Breast epithelium (tissue), 4 donors: ENCODE measurements around the gene MAPK8. TPM values are rescaled to one million over a fixed set of nuclear protein-coding genes. Genes with fewer than 3 reads are reported as not detected.

Source experiments
- DNase-seq, 2 donors: peaks; one replicate each; pipeline ENCODE4 v3.0.0-alpha.2; 2019; ENCODE audit warnings: low spot score in 2 of 2
- H3K27ac ChIP-seq, 2 donors: fragments of 200-600 bp; sonication (generic) in 1 of 2; one replicate each; pipeline ENCODE4 v1.5.1; 2016 to 2019; ENCODE audit warnings: mild to moderate bottlenecking in 1 of 2
- H3K27me3 ChIP-seq, 2 donors: fragments of 200-600 bp; sonication (generic) in 1 of 2; one replicate each; pipeline versions ENCODE4 v1.5.1 to v1.6.0; 2017 to 2019; ENCODE audit warnings: control low read depth in 1 of 2, mild to moderate bottlenecking in 1 of 2
- H3K36me3 ChIP-seq: fragments of 200-600 bp; one replicate; pipeline ENCODE4 v1.5.1; 2019
- H3K4me1 ChIP-seq, 2 donors: fragments of 200-600 bp; sonication (generic); one replicate each; pipeline ENCODE4 v1.5.1; 2016 to 2019; ENCODE audit warnings: control low read depth in 1 of 2
- H3K4me3 ChIP-seq, 3 donors: fragments of 200-600 bp; sonication (generic); 1 replicate in 2 of 3; 2 replicates in 1 of 3; pipeline ENCODE4 v1.5.1; 2016 to 2019; ENCODE audit warnings: mild to moderate bottlenecking in 3 of 3, moderate library complexity in 2 of 3
- H3K9me3 ChIP-seq, 2 donors: fragments of 200-600 bp; sonication (generic) in 1 of 2; one replicate each; pipeline ENCODE4 v1.5.1; 2016 to 2019; ENCODE audit warnings: control low read depth in 1 of 2
- CTCF ChIP-seq, 3 donors: fragments of 450-650 bp; IDR thresholded peaks; one replicate each; pipeline ENCODE4 v1.5.1; 2016 to 2017; ENCODE audit warnings: antibody characterized with exemption in 3 of 3, mild to moderate bottlenecking in 3 of 3, moderate library complexity in 3 of 3
- POLR2A ChIP-seq: fragments of 450-650 bp; IDR thresholded peaks from one replicate; pipeline ENCODE4 v1.6.1; 2016; ENCODE audit warnings: antibody characterized with exemption, mild to moderate bottlenecking, moderate library complexity
- POLR2AphosphoS5 ChIP-seq, 3 donors: sonication (generic); formaldehyde crosslinking; IDR thresholded peaks; one replicate each; pipeline ENCODE4 v1.6.1; 2017; ENCODE audit warnings: antibody characterized with exemption in 3 of 3
- intact Hi-C: fragments of 100-400 bp; cut with DNase I; formaldehyde crosslinking; loops from one replicate; pipeline ENCODE4 v1.15.1; 2023; ENCODE audit warnings: low total_unique reads
- total RNA-seq, 3 donors: library from RNA; depleted of rRNA; stranded (reverse); fragments of >200 nt; gene quantifications; one replicate each; pipeline ENCODE4 v1.1.0, GENCODE V29; 2016

The MAPK8 gene
- total RNA-seq, 3 donors from 2014 or later: 52.5 to 108 (median 74.1) TPM

- intact Hi-C loops: no loop called here
- DNase-seq: no peak
- H3K36me3 ChIP-seq: no peaks in the 10 kb centered on the region
- TF ChIP-seq CTCF (IDR thresholded peaks at IDR 0.05) (no peak), POLR2AphosphoS5 (IDR thresholded peaks at IDR 0.05) (no peak), POLR2A (no peak)
- no peak overlapping the region for H3K4me3 ChIP-seq
- H3K9me3 ChIP-seq: peaks cover 0 to 8% of the 10 kb centered on the region in 2 donors
- no peaks in the 10 kb centered on the region for H3K27me3 ChIP-seq
- no peaks in the 10 kb centered on the region for H3K4me1 ChIP-seq
- no peak overlapping the region for H3K27ac ChIP-seq
These were observed 27.4 kb downstream of the MAPK8 start for GRCh38 chr10:48333856-48334255.

- Histone ChIP-seq H3K4me3 (no peak overlapping the region), H3K9me3 (peaks cover 0 to 8% of the 10 kb centered on the region in 2 donors), H3K4me1 (no peaks in the 10 kb centered on the region), H3K36me3 (no peaks in the 10 kb centered on the region), H3K27me3 (no peaks in the 10 kb centered on the region), H3K27ac (no peak overlapping the region)
- intact Hi-C loops: no loop called here
- TF ChIP-seq POLR2AphosphoS5 (IDR thresholded peaks at IDR 0.05): no peak
- TF ChIP-seq POLR2A: no peak
- no peak for DNase-seq
These were observed 29.3 kb downstream of the MAPK8 start for GRCh38 chr10:48335788-48336187.

- no peak for DNase-seq
- H3K36me3 ChIP-seq: no peaks in the 10 kb centered on the region
- TF ChIP-seq CTCF (IDR thresholded peaks at IDR 0.05): no peak
- TF ChIP-seq POLR2AphosphoS5 (IDR thresholded peaks at IDR 0.05): no peak
- TF ChIP-seq POLR2A: no peak
- peaks cover 0 to 5% of the 10 kb centered on the region in 2 donors for H3K9me3 ChIP-seq
- no peak overlapping the region for H3K4me3 ChIP-seq
- no peaks in the 10 kb centered on the region for H3K27me3 ChIP-seq
- no peak overlapping the region for H3K27ac ChIP-seq
- intact Hi-C loops: no loop called here
- H3K4me1 ChIP-seq: no peaks in the 10 kb centered on the region
These were observed 30.6 kb downstream of the MAPK8 start for GRCh38 chr10:48336978-48337599.

GRCh38 chr10:48340734-48341133 is 34.3 kb downstream of the MAPK8 start:
- Histone ChIP-seq H3K36me3 (no peaks in the 10 kb centered on the region), H3K4me1 (no peaks in the 10 kb centered on the region), H3K4me3 (no peak overlapping the region), H3K9me3 (no peaks in the 10 kb centered on the region), H3K27ac (no peak overlapping the region), H3K27me3 (no peaks in the 10 kb centered on the region)
- TF ChIP-seq POLR2A (no peak), POLR2AphosphoS5 (IDR thresholded peaks at IDR 0.05) (no peak), CTCF (IDR thresholded peaks at IDR 0.05) (no peak)
- intact Hi-C loops: no loop called here
- no peak for DNase-seq

GRCh38 chr10:48343106-48343505 is 36.6 kb downstream of the MAPK8 start:
- Histone ChIP-seq H3K9me3 (peaks cover 6 to 8% of the 10 kb centered on the region in 2 donors), H3K27ac (no peak overlapping the region), H3K36me3 (no peaks in the 10 kb centered on the region), H3K27me3 (no peaks in the 10 kb centered on the region), H3K4me1 (no peaks in the 10 kb centered on the region), H3K4me3 (no peak overlapping the region)
- intact Hi-C loops: no loop called here
- DNase-seq: no peak
- TF ChIP-seq CTCF (IDR thresholded peaks at IDR 0.05) (no peak), POLR2AphosphoS5 (IDR thresholded peaks at IDR 0.05) (no peak), POLR2A (no peak)
